ENCODE measurements around the gene FHIT.

The FHIT gene

GRCh38 chr3:59751606-59752005, 1499.6 kb downstream of the FHIT start:
- Histone ChIP-seq H3K4me2 (ENCODE audit: low read length) (no peak overlapping the region), H4K20me1 (ENCODE audit: control insufficient read depth, insufficient read depth, low read depth, low read length) (no peaks in the 10 kb centered on the region), H3K4me3 (ENCODE audit: low read length) (no peak overlapping the region), H3K27ac (ENCODE audit: low read depth, low read length) (no peak overlapping the region), H3K4me1 (ENCODE audit: control insufficient read depth, low read length) (no peaks in the 10 kb centered on the region), H3K36me3 (ENCODE audit: control insufficient read depth, low read length) (no peaks in the 10 kb centered on the region), H3K9me3 (ENCODE audit: control insufficient read depth, insufficient read depth, low read length) (no peaks in the 10 kb centered on the region), H3F3A (ENCODE audit: control insufficient read depth, insufficient read depth) (no peaks in the 10 kb centered on the region), H3K9me2 (replicated peaks; ENCODE audit: control insufficient read depth, low read length) (no peaks in the 10 kb centered on the region), H3K27me3 (ENCODE audit: control insufficient read depth, low read length) (no peaks in the 10 kb centered on the region), H3K79me2 (ENCODE audit: control insufficient read depth, low read length) (no peaks in the 10 kb centered on the region)
- TF ChIP-seq EZH2phosphoT487 (IDR thresholded peaks at IDR 0.05; ENCODE audit: borderline replicate concordance, low read length) (no peak), CTCF (IDR thresholded peaks at IDR 0.05; ENCODE audit: low read depth, low read length, poor library complexity, severe bottlenecking) (no peak)

- Histone ChIP-seq H3K9me3 (ENCODE audit: control insufficient read depth, insufficient read depth, low read length) (no peaks in the 10 kb centered on the region), H3K27ac (ENCODE audit: low read depth, low read length) (no peak overlapping the region), H3K4me1 (ENCODE audit: control insufficient read depth, low read length) (no peaks in the 10 kb centered on the region), H3K9me2 (replicated peaks; ENCODE audit: control insufficient read depth, low read length) (no peaks in the 10 kb centered on the region), H3F3A (ENCODE audit: control insufficient read depth, insufficient read depth) (no peaks in the 10 kb centered on the region), H3K36me3 (ENCODE audit: control insufficient read depth, low read length) (no peaks in the 10 kb centered on the region), H3K4me2 (ENCODE audit: low read length) (no peak overlapping the region), H3K27me3 (ENCODE audit: control insufficient read depth, low read length) (no peaks in the 10 kb centered on the region), H4K20me1 (ENCODE audit: control insufficient read depth, insufficient read depth, low read depth, low read length) (no peaks in the 10 kb centered on the region), H3K4me3 (ENCODE audit: low read length) (no peak overlapping the region), H3K79me2 (ENCODE audit: control insufficient read depth, low read length) (no peaks in the 10 kb centered on the region)
- TF ChIP-seq EZH2phosphoT487 (IDR thresholded peaks at IDR 0.05; ENCODE audit: borderline replicate concordance, low read length) = no peak
- TF ChIP-seq CTCF (IDR thresholded peaks at IDR 0.05; ENCODE audit: low read depth, low read length, poor library complexity, severe bottlenecking) = no peak
Measured at GRCh38 chr3:59750391-59750790, 1500.9 kb downstream of the FHIT start.

GRCh38 chr3:59749291-59749690, 1502.0 kb downstream of the FHIT start:
- H4K20me1 ChIP-seq (ENCODE audit: control insufficient read depth, insufficient read depth, low read depth, low read length) = no peaks in the 10 kb centered on the region
- no peaks in the 10 kb centered on the region for H3K9me2 ChIP-seq (replicated peaks; ENCODE audit: control insufficient read depth, low read length)
- no peaks in the 10 kb centered on the region for H3K4me1 ChIP-seq (ENCODE audit: control insufficient read depth, low read length)
- no peak for TF ChIP-seq EZH2phosphoT487 (IDR thresholded peaks at IDR 0.05; ENCODE audit: borderline replicate concordance, low read length)
- TF ChIP-seq CTCF (IDR thresholded peaks at IDR 0.05; ENCODE audit: low read depth, low read length, poor library complexity, severe bottlenecking) = no peak
- H3K4me3 ChIP-seq (ENCODE audit: low read length) = no peak overlapping the region
- H3K27ac ChIP-seq (ENCODE audit: low read depth, low read length) = no peak overlapping the region
- H3K9me3 ChIP-seq (ENCODE audit: control insufficient read depth, insufficient read depth, low read length) = no peaks in the 10 kb centered on the region
- no peaks in the 10 kb centered on the region for H3F3A ChIP-seq (ENCODE audit: control insufficient read depth, insufficient read depth)
- H3K36me3 ChIP-seq (ENCODE audit: control insufficient read depth, low read length) = no peaks in the 10 kb centered on the region
- H3K4me2 ChIP-seq (ENCODE audit: low read length) = no peak overlapping the region
- H3K27me3 ChIP-seq (ENCODE audit: control insufficient read depth, low read length) = no peaks in the 10 kb centered on the region
- no peaks in the 10 kb centered on the region for H3K79me2 ChIP-seq (ENCODE audit: control insufficient read depth, low read length)

GRCh38 chr3:59746585-59746984, 1504.7 kb downstream of the FHIT start:
- no peaks in the 10 kb centered on the region for H3K4me1 ChIP-seq (ENCODE audit: control insufficient read depth, low read length)
- no peak overlapping the region for H3K4me3 ChIP-seq (ENCODE audit: low read length)
- no peak overlapping the region for H3K4me2 ChIP-seq (ENCODE audit: low read length)
- H3K36me3 ChIP-seq (ENCODE audit: control insufficient read depth, low read length) = no peaks in the 10 kb centered on the region
- H3K27me3 ChIP-seq (ENCODE audit: control insufficient read depth, low read length) = no peaks in the 10 kb centered on the region
- no peak overlapping the region for H3K27ac ChIP-seq (ENCODE audit: low read depth, low read length)
- H4K20me1 ChIP-seq (ENCODE audit: control insufficient read depth, insufficient read depth, low read depth, low read length) = no peaks in the 10 kb centered on the region
- H3K9me2 ChIP-seq (replicated peaks; ENCODE audit: control insufficient read depth, low read length) = no peaks in the 10 kb centered on the region
- H3K79me2 ChIP-seq (ENCODE audit: control insufficient read depth, low read length) = no peaks in the 10 kb centered on the region
- TF ChIP-seq EZH2phosphoT487 (IDR thresholded peaks at IDR 0.05; ENCODE audit: borderline replicate concordance, low read length) (no peak), CTCF (IDR thresholded peaks at IDR 0.05; ENCODE audit: low read depth, low read length, poor library complexity, severe bottlenecking) (no peak)
- no peaks in the 10 kb centered on the region for H3F3A ChIP-seq (ENCODE audit: control insufficient read depth, insufficient read depth)
- H3K9me3 ChIP-seq (ENCODE audit: control insufficient read depth, insufficient read depth, low read length) = no peaks in the 10 kb centered on the region
